ENCODE data around the gene ZBED5. TPM values are rescaled to one million over a fixed set of nuclear protein-coding genes. Genes with fewer than 3 reads are reported as not detected.

Gene ZBED5
- total and polyA plus RNA-seq, 9 of the 15 experiments (the other 6 are each of a cell fraction or from before 2014, with no cell fraction given): 12.4 to 70.7 (median 26.8) TPM

DNA sequence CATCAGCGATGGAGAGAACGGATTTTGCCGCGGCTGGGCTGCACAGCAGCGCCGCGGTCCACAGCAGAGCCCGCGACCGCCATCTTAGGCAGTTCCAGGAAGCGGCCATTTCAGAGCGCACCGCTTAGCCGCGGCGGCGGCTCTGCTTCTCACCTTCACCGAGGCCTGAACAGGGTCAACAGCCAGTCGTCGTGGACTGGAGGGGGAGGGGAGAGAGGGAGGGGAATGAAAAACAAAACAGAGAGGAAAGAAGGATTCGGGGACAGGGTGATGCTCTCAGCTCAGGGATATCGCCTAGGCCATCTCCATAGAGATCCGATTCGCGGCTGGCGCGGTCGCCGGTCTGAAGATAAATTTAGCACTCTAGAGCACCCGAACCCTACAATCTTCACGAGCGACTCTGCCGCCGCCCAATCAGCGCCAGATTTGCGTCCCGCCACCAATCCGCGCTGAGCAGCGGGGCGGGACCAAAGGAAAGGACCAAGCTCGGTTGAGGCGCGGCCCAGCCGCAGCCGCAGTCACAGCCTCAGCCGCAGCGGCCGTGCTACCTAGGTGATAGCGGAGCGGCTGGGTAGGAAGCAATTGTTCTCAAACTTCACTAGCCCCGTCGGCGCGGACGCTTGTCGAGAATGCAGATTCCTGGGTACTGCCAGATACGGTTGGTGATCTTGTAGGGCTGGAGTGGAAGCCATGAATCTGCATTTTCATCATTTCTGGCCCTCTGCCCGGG is at the start of gene ZBED5 (continued):
- TF ChIP-seq, protein P1, sequence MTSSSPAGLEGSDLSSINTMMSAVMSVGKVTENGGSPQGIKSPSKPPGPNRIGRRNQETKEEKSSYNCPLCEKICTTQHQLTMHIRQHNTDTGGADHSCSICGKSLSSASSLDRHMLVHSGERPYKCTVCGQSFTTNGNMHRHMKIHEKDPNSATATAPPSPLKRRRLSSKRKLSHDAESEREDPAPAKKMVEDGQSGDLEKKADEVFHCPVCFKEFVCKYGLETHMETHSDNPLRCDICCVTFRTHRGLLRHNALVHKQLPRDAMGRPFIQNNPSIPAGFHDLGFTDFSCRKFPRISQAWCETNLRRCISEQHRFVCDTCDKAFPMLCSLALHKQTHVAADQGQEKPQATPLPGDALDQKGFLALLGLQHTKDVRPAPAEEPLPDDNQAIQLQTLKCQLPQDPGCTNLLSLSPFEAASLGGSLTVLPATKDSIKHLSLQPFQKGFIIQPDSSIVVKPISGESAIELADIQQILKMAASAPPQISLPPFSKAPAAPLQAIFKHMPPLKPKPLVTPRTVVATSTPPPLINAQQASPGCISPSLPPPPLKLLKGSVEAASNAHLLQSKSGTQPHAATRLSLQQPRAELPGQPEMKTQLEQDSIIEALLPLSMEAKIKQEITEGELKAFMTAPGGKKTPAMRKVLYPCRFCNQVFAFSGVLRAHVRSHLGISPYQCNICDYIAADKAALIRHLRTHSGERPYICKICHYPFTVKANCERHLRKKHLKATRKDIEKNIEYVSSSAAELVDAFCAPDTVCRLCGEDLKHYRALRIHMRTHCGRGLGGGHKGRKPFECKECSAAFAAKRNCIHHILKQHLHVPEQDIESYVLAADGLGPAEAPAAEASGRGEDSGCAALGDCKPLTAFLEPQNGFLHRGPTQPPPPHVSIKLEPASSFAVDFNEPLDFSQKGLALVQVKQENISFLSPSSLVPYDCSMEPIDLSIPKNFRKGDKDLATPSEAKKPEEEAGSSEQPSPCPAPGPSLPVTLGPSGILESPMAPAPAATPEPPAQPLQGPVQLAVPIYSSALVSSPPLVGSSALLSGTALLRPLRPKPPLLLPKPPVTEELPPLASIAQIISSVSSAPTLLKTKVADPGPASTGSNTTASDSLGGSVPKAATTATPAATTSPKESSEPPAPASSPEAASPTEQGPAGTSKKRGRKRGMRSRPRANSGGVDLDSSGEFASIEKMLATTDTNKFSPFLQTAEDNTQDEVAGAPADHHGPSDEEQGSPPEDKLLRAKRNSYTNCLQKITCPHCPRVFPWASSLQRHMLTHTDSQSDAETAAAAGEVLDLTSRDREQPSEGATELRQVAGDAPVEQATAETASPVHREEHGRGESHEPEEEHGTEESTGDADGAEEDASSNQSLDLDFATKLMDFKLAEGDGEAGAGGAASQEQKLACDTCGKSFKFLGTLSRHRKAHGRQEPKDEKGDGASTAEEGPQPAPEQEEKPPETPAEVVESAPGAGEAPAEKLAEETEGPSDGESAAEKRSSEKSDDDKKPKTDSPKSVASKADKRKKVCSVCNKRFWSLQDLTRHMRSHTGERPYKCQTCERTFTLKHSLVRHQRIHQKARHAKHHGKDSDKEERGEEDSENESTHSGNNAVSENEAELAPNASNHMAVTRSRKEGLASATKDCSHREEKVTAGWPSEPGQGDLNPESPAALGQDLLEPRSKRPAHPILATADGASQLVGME (CRISPR knock-in tag; IDR thresholded peaks at IDR 0.05): no peak; the same call in none of the 2 replicates
- TF ChIP-seq MCM2 (IDR thresholded peaks at IDR 0.05; ENCODE audit: low read depth) (no peak), TFE3 (CRISPR knock-in tag; IDR thresholded peaks at IDR 0.05) (no peak), MAFG (tag; conservative IDR thresholded peaks at IDR 0.05) (peak; percentile 50; the same call in 1 of the 2 replicates), JUN (IDR thresholded peaks at IDR 0.05; ENCODE audit: borderline replicate concordance, low read depth, low read length) (no peak), JUN (CRISPR knock-in tag; IDR thresholded peaks at IDR 0.05; ENCODE audit: borderline replicate concordance) (no peak), ETS1 (conservative IDR thresholded peaks at IDR 0.05; ENCODE audit: control insufficient read depth, low read depth, low read length) (no peak), CC2D1A (IDR thresholded peaks at IDR 0.05) (no peak; the same call in 1 of the 2 replicates), CHCHD3 (CRISPR knock-in tag; IDR thresholded peaks at IDR 0.05) (no peak), RB1 (IDR thresholded peaks at IDR 0.05; ENCODE audit: low read depth) (no peak), ZNF174 (CRISPR knock-in tag; IDR thresholded peaks at IDR 0.05) (no peak), ZNF184 (CRISPR knock-in tag; IDR thresholded peaks at IDR 0.05) (no peak), ZNF324 (CRISPR knock-in tag; IDR thresholded peaks at IDR 0.05) (no peak), DNMT1 (IDR thresholded peaks at IDR 0.05) (no peak), SIX5 (IDR thresholded peaks at IDR 0.05; ENCODE audit: borderline replicate concordance in 1 of 2, insufficient read depth in 1 of 2, low read depth in 1 of 2, low read length in 2 of 2) (no peak), SOX6 (IDR thresholded peaks at IDR 0.05) (peak; percentile 64), ZBTB8A (IDR thresholded peaks at IDR 0.05; ENCODE audit: partially characterized antibody) (no peak), FOXA3 (CRISPR knock-in tag; conservative IDR thresholded peaks at IDR 0.05 in 1 of 2, IDR thresholded peaks at IDR 0.05 in 1 of 2) (0 out of 4 replicates have a peak, but pooled peaks of 1 of the 2 experiments have one; percentile 1)
- TF ChIP-seq, protein P2, sequence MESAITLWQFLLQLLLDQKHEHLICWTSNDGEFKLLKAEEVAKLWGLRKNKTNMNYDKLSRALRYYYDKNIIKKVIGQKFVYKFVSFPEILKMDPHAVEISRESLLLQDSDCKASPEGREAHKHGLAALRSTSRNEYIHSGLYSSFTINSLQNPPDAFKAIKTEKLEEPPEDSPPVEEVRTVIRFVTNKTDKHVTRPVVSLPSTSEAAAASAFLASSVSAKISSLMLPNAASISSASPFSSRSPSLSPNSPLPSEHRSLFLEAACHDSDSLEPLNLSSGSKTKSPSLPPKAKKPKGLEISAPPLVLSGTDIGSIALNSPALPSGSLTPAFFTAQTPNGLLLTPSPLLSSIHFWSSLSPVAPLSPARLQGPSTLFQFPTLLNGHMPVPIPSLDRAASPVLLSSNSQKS (CRISPR knock-in tag; IDR thresholded peaks at IDR 0.05): no peak
